GM19328 (cell line): Measurements from ENCODE around the gene TSPY8.
"Not testable (repeated sequence)": the region's sequence is repeated elsewhere in the genome, so short reads cannot be mapped to it uniquely, and the experiment has no call there.

ENCODE experiments used
- ATAC-seq: cut with Tn5 transposase; IDR thresholded peaks from one replicate; pipeline ENCODE4 v1.9.1; 2021; ENCODE audit warnings: mild to moderate bottlenecking, moderate library complexity; ENCODE audit not compliant: unreplicated experiment

Gene TSPY8

DNA sequence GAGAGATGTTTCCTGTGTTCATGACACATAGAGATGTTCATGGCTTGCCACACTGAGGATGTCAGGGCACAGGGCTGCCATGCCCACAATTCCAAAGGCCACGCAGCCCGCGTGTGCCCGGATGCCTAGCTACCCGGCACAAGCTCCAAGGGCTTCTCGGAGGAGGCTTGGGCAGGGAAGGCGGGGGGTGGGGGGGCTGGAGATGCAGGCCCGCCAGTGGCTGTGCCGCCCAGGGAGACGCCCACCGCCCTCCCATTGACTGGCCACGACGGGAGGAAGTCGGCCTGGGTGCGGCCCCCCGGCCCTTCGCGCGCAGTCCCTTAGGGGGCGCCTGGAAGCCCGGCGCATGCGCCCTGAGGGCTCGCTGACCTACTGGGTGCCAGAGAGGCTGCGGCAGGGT lies at the start of gene TSPY8:
TSPY8 (plus strand) TSS at position 301 of the 400 bp plus-strand sequence; CDS start at position 347, 46 bp downstream.
- ATAC-seq: not testable (repeated sequence)

- ATAC-seq: no peak
These were observed 36.6 kb upstream of the TSPY8 start for GRCh38 chrY:9320996-9321395.

- ATAC-seq: not testable (repeated sequence)
These were observed 20.4 kb upstream of the TSPY8 start, which contains the start of gene TSPY4 for GRCh38 chrY:9337164-9337563. Gene TSPY4 (plus strand): TSS chrY:9337464. CDS start chrY:9337510, 46 bp downstream.

- not testable (repeated sequence) for ATAC-seq
These were observed 38.9 kb downstream of the TSPY8 start for GRCh38 chrY:9396527-9396926.

- ATAC-seq: not testable (repeated sequence)
These were observed 40.5 kb downstream of the TSPY8 start, which contains the start of gene TSPY3 for GRCh38 chrY:9398121-9398520. Gene TSPY3 (plus strand): TSS chrY:9398421. CDS start chrY:9398467, 46 bp downstream.
